ENCODE data around the gene HAUS7.
A peak's percentile ranks its signal among the peaks of the same experiment; 100 is the strongest.

DNA sequence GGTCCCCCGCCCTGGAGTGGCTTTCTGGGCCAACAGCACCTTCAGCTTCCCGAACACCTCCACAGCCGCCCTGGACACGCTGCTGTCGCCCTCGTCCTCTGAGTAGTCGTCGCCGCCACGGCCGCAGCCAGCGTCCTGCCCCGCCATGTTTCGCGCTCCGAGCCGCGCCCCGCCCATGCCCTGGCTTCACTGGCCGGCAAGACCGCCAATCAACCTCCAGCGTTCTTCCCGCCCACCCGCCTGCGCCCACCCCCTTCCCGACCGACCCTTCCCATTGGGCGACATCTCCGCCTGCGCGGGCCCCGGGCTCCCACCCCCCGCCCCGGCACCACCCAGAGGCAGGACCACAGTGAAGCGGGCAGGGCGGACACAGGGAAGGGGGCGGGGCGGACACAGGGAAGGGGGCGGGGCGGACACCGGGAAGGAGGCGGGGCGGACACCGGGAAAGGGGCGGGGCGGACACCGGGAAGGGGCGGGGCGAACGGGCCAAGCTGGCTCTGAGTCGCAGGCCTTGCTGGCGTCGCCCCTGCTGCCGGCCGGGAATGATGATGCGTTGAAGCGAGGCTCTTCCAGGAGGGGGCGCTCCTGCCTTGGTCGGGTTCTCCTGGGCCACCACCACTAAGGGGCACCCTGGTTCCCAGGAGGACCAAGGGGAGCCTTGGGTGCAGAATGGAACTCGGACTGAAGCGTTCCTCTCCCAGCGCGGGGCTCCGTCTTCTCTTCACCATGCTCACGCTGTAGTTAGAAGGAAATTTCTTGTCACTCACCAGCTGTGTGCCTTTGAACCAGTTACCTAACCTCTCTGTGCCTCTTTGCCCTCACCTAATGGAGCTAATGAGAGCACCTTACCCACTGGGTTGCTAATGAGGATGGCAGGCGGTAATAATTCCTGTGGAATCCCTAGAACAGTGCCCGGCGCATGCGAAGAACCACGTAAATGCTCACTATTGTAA is at the start of gene HAUS7:
- TF ChIP-seq, protein P1, sequence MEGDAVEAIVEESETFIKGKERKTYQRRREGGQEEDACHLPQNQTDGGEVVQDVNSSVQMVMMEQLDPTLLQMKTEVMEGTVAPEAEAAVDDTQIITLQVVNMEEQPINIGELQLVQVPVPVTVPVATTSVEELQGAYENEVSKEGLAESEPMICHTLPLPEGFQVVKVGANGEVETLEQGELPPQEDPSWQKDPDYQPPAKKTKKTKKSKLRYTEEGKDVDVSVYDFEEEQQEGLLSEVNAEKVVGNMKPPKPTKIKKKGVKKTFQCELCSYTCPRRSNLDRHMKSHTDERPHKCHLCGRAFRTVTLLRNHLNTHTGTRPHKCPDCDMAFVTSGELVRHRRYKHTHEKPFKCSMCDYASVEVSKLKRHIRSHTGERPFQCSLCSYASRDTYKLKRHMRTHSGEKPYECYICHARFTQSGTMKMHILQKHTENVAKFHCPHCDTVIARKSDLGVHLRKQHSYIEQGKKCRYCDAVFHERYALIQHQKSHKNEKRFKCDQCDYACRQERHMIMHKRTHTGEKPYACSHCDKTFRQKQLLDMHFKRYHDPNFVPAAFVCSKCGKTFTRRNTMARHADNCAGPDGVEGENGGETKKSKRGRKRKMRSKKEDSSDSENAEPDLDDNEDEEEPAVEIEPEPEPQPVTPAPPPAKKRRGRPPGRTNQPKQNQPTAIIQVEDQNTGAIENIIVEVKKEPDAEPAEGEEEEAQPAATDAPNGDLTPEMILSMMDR (IDR thresholded peaks at IDR 0.05): peak; percentile 17 to 55 (median 20)
- TF ChIP-seq POLR2AphosphoS5 (IDR thresholded peaks at IDR 0.05) (peak in 1 of 3 donors; percentile 34), POLR2A (IDR thresholded peaks at IDR 0.05) (no peak)

Data from breast epithelium (tissue), 3 donors.